Trophoblast cell (in vitro differentiated cells and primary cell): ENCODE measurements around the gene LRRC37A3.
"Not testable (repeated sequence)": the region's sequence is repeated elsewhere in the genome, so short reads cannot be mapped to it uniquely, and the experiment has no call there.

Experiments
- DNase-seq, 2 donors: peaks; one replicate each; pipeline ENCODE4 v3.0.0-alpha.2; 2016
- H2AFZ ChIP-seq: 2 replicates; pipeline ENCODE4 v1.6.1; 2013; ENCODE audit warnings: low read length, moderate library complexity, mild to moderate bottlenecking; ENCODE audit not compliant: insufficient read depth, poor library complexity
- H2AK5ac ChIP-seq: 2 replicates; pipeline ENCODE4 v1.6.1; 2013; ENCODE audit warnings: mild to moderate bottlenecking, low read length
- H2BK120ac ChIP-seq: 2 replicates; pipeline ENCODE4 v1.6.1; 2013; ENCODE audit warnings: low read length, mild to moderate bottlenecking, moderate library complexity; ENCODE audit not compliant: insufficient read depth, poor library complexity
- H2BK12ac ChIP-seq: 2 replicates; pipeline ENCODE4 v1.6.1; 2013; ENCODE audit warnings: mild to moderate bottlenecking, low read length, moderate library complexity
- H2BK5ac ChIP-seq: 2 replicates; pipeline ENCODE4 v1.6.1; 2013; ENCODE audit warnings: low read length, low read depth, moderate library complexity, mild to moderate bottlenecking; ENCODE audit not compliant: poor library complexity
- H3K14ac ChIP-seq: 2 replicates; pipeline ENCODE4 v1.6.1; 2013; ENCODE audit warnings: mild to moderate bottlenecking, low read length
- H3K18ac ChIP-seq: 2 replicates; pipeline ENCODE4 v1.6.1; 2013; ENCODE audit warnings: mild to moderate bottlenecking, low read length
- H3K23ac ChIP-seq: 2 replicates; pipeline ENCODE4 v1.6.1; 2013; ENCODE audit warnings: low read length
- H3K27ac ChIP-seq: 2 replicates; pipeline ENCODE4 v1.5.1; 2013; ENCODE audit warnings: low read depth, mild to moderate bottlenecking, inconsistent platforms, low read length, moderate library complexity
- H3K27me3 ChIP-seq: 2 replicates; pipeline ENCODE4 v1.6.1; 2013; ENCODE audit warnings: inconsistent platforms, mild to moderate bottlenecking, low read length, moderate library complexity; ENCODE audit not compliant: insufficient read depth
- H3K36me3 ChIP-seq, 2 experiments: 1 replicate in 1 of 2; 2 replicates in 1 of 2; pipeline ENCODE4 v1.6.1; 2013; ENCODE audit warnings: low read length in 2 of 2, mild to moderate bottlenecking in 2 of 2, moderate library complexity in 1 of 2; ENCODE audit not compliant: insufficient read depth in 2 of 2, control insufficient read depth in 1 of 2
- H3K4ac ChIP-seq: 2 replicates; pipeline ENCODE4 v1.6.1; 2013; ENCODE audit warnings: low read depth, mild to moderate bottlenecking, low read length, moderate library complexity
- H3K4me1 ChIP-seq, 2 experiments: 1 replicate in 1 of 2; 2 replicates in 1 of 2; pipeline ENCODE4 v1.6.1; 2013; ENCODE audit warnings: low read length in 2 of 2, mild to moderate bottlenecking in 2 of 2, moderate library complexity in 1 of 2; ENCODE audit not compliant: insufficient read depth in 2 of 2, control insufficient read depth in 1 of 2
- H3K4me2 ChIP-seq: 2 replicates; pipeline ENCODE4 v1.6.1; 2013; ENCODE audit warnings: inconsistent platforms, mild to moderate bottlenecking, low read length, moderate library complexity
- H3K4me3 ChIP-seq: 2 replicates; pipeline ENCODE4 v1.5.1; 2013; ENCODE audit warnings: mild to moderate bottlenecking, low read depth, low read length, inconsistent platforms
- H3K79me1 ChIP-seq: one replicate; pipeline ENCODE4 v1.6.1; 2013; ENCODE audit warnings: low read length
- H3K79me2 ChIP-seq: 2 replicates; pipeline ENCODE4 v1.6.1; 2013; ENCODE audit warnings: low read length, mild to moderate bottlenecking; ENCODE audit not compliant: control insufficient read depth, insufficient read depth, poor library complexity
- H3K9ac ChIP-seq: 2 replicates; pipeline ENCODE4 v1.6.1; 2013; ENCODE audit warnings: mild to moderate bottlenecking, low read length
- H3K9me3 ChIP-seq: 2 replicates; pipeline ENCODE4 v1.6.1; 2013; ENCODE audit warnings: low read depth, mild to moderate bottlenecking, control low read depth, inconsistent platforms, low read length; ENCODE audit not compliant: insufficient read depth
- H4K12ac ChIP-seq: 2 replicates; pipeline ENCODE4 v1.6.1; 2013; ENCODE audit warnings: low read depth, mild to moderate bottlenecking, low read length, moderate library complexity
- H4K8ac ChIP-seq: 2 replicates; pipeline ENCODE4 v1.6.1; 2013; ENCODE audit warnings: low read depth, mild to moderate bottlenecking, low read length, moderate library complexity
- H4K91ac ChIP-seq: one replicate; pipeline ENCODE4 v1.6.1; 2013; ENCODE audit warnings: low read depth, mild to moderate bottlenecking, low read length, moderate library complexity
- WGBS: extraction: QIAGEN DNeasy Blood & Tissue Kit; methylation state at CpG from one replicate; pipeline ENCODE4 v1.1.7; 2013; ENCODE audit warnings: missing lambda C conversion rate; ENCODE audit not compliant: insufficient read length, insufficient coverage; ENCODE audit errors: extremely low coverage; 5-methylcytosine and 5-hydroxymethylcytosine counted together

LRRC37A3 gene

GRCh38 chr17:64829824-64830630 is 89.3 kb downstream of the LRRC37A3 start:
- not testable (repeated sequence) for H3K9ac ChIP-seq, H2BK120ac ChIP-seq, H3K27me3 ChIP-seq, H3K79me1 ChIP-seq, H3K27ac ChIP-seq, H3K18ac ChIP-seq, H3K9me3 ChIP-seq, H2BK12ac ChIP-seq, H2BK5ac ChIP-seq, H3K14ac ChIP-seq, H4K8ac ChIP-seq, H3K4ac ChIP-seq, H3K79me2 ChIP-seq, DNase-seq, H3K36me3 ChIP-seq, H4K91ac ChIP-seq, H3K4me3 ChIP-seq, H4K12ac ChIP-seq, H3K23ac ChIP-seq, H3K4me1 ChIP-seq, H2AK5ac ChIP-seq, H3K4me2 ChIP-seq, H2AFZ ChIP-seq
- WGBS = no CpG with 5 or more reads among the region's 12 CpGs

- not testable (repeated sequence) for H3K79me1 ChIP-seq, H3K27me3 ChIP-seq, H3K4ac ChIP-seq, H3K14ac ChIP-seq, H3K4me2 ChIP-seq, H3K18ac ChIP-seq, H4K12ac ChIP-seq, H3K36me3 ChIP-seq, H2BK120ac ChIP-seq, H4K8ac ChIP-seq, H3K23ac ChIP-seq, H3K79me2 ChIP-seq, H3K4me3 ChIP-seq, DNase-seq, H3K4me1 ChIP-seq, H2BK12ac ChIP-seq, H2AFZ ChIP-seq, H3K27ac ChIP-seq, H2BK5ac ChIP-seq, H2AK5ac ChIP-seq, H3K9ac ChIP-seq, H3K9me3 ChIP-seq
- WGBS = no CpG with 5 or more reads among the region's 5 CpGs
- H4K91ac ChIP-seq = peak overlapping the region; percentile 18
These were observed 90.2 kb downstream of the LRRC37A3 start for GRCh38 chr17:64829068-64829467.

DNA sequence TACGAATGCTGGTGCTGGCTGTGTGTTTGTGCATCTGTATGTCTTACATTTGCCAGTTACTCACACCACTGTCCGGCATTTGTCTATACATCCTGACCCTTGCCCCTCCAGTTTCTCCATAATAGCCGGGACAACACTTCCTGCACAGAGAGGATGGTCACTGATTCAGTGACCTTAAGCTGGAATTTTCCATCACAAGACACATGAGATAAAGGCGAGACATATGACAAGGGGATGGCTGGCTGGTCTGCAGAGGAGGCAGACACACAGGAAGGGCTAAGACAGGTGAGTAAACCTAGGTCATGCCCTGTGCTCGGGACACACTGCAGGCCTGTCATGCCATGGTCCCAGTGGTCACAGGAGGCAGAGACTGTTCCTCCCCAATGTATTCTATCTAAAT is 100.4 kb downstream of the LRRC37A3 start:
- peaks cover 15 to 18% of the 10 kb centered on the region in 2 experiments for H3K36me3 ChIP-seq
- H3K27me3 ChIP-seq, H4K91ac ChIP-seq, H3K9ac ChIP-seq, H4K12ac ChIP-seq, H3K27ac ChIP-seq, H3K23ac ChIP-seq, H4K8ac ChIP-seq, H3K4ac ChIP-seq, H2AK5ac ChIP-seq, H3K14ac ChIP-seq, H2BK120ac ChIP-seq, H2BK12ac ChIP-seq, H3K79me2 ChIP-seq, H3K4me2 ChIP-seq, H3K79me1 ChIP-seq, H2AFZ ChIP-seq, H3K4me3 ChIP-seq, H3K18ac ChIP-seq, H3K9me3 ChIP-seq: not testable (repeated sequence)
- H2BK5ac ChIP-seq = peak overlapping the region; percentile 25
- no CpG with 5 or more reads among the region's 5 CpGs for WGBS
- DNase-seq = peak in 1 of 2 donors; percentile 18
- peaks cover 10 to 11% of the 10 kb centered on the region in 2 experiments for H3K4me1 ChIP-seq

DNA sequence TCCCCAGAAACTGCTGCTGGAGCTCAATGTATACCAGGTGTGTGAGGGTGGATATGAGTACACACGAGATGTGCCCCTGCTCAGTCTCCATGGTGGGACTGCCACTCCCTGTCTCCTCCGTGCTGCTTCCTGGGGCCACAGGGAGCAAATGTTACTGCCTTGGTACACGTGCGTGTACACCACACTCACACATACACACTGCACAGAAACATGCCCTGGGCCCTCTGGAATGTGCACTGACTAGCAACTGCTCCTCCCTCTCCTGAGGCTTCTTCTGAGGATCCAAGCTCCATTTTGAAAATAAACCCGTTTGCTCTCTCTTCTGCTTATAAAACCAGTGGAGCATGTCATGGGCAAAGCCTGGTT is 103.5 kb downstream of the LRRC37A3 start:
- H3K4me2 ChIP-seq, H3K79me1 ChIP-seq, H2AK5ac ChIP-seq, H3K14ac ChIP-seq, H3K18ac ChIP-seq, H3K4ac ChIP-seq, H3K79me2 ChIP-seq, H3K27me3 ChIP-seq, H3K4me3 ChIP-seq, H3K36me3 ChIP-seq, H4K8ac ChIP-seq, H2BK5ac ChIP-seq, H3K9ac ChIP-seq, H3K9me3 ChIP-seq, H3K23ac ChIP-seq, H2AFZ ChIP-seq, H2BK12ac ChIP-seq, H2BK120ac ChIP-seq, H4K12ac ChIP-seq: not testable (repeated sequence)
- Histone ChIP-seq H3K27ac (peak overlapping the region; percentile 38), H3K4me1 (peaks cover 10 to 11% of the 10 kb centered on the region in 2 experiments), H4K91ac (peak overlapping the region; percentile 19)
- peak; percentile 20 to 36 for DNase-seq
- WGBS = no CpG with 5 or more reads among the region's 5 CpGs
